HG03108 (cell line): ENCODE measurements around the gene POLH.
A peak's percentile ranks its signal among the peaks of the same experiment; 100 is the strongest.
"Not testable (repeated sequence)": the region's sequence is repeated elsewhere in the genome, so short reads cannot be mapped to it uniquely, and the experiment has no call there.

Source experiments
- ATAC-seq: cut with Tn5 transposase; IDR thresholded peaks from one replicate; pipeline ENCODE4 v1.9.1; 2021; ENCODE audit warnings: moderate library complexity; ENCODE audit not compliant: unreplicated experiment

The POLH gene

GRCh38 chr6:43629505-43630300 lies 53.7 kb downstream of the POLH start:
- peak; percentile 63 for ATAC-seq

- ATAC-seq, result no peak
Measured at GRCh38 chr6:43630980-43631619, 55.1 kb downstream of the POLH start.

- not testable (repeated sequence) for ATAC-seq
Measured at GRCh38 chr6:43633002-43633401, 57.0 kb downstream of the POLH start.

- ATAC-seq, result no peak
Measured at GRCh38 chr6:43634702-43635303, 58.8 kb downstream of the POLH start.

GRCh38 chr6:43635387-43636307 lies 59.7 kb downstream of the POLH start, which contains the start of gene MAD2L1BP:
Gene MAD2L1BP, plus strand, starts transcription at chr6:43635840. Its CDS starts 36 bp downstream, at chr6:43635876.
- ATAC-seq, result peak; percentile 83

DNA sequence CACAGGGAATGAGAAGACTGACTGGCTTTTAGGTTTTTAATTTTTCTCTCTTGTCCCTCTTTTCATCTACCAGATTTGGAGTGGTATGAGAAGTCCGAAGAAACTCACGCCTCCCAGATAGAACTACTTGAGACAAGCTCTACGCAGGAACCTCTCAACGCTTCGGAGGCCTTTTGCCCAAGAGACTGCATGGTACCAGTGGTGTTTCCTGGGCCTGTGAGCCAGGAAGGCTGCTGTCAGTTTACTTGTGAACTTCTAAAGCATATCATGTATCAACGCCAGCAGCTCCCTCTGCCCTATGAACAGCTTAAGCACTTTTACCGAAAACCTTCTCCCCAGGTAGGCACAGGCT lies 60.3 kb downstream of the POLH start:
- ATAC-seq, result peak; percentile 11

DNA sequence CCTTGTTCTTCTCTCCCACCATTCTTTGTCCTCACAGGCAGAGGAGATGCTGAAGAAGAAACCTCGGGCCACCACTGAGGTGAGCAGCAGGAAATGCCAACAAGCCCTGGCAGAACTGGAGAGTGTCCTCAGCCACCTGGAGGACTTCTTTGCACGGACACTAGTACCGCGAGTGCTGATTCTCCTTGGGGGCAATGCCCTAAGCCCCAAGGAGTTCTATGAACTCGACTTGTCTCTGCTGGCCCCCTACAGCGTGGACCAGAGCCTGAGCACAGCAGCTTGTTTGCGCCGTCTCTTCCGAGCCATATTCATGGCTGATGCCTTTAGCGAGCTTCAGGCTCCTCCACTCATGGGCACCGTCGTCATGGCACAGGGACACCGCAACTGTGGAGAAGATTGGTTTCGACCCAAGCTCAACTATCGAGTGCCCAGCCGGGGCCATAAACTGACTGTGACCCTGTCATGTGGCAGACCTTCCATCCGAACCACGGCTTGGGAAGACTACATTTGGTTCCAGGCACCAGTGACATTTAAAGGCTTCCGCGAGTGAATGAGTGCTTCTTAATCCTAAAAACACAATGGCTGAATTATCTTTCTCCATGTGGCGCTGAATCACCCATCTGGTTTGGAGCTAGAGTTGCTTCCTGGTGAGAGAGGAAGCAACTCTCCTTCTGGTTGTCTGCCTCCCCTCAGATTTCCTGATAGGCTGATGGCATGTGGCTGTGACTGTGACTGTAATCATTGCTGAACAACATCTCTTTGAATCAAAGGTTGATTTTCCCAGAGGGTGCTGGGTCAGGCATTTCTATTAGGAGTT lies 64.2 kb downstream of the POLH start:
- ATAC-seq, result no peak

DNA sequence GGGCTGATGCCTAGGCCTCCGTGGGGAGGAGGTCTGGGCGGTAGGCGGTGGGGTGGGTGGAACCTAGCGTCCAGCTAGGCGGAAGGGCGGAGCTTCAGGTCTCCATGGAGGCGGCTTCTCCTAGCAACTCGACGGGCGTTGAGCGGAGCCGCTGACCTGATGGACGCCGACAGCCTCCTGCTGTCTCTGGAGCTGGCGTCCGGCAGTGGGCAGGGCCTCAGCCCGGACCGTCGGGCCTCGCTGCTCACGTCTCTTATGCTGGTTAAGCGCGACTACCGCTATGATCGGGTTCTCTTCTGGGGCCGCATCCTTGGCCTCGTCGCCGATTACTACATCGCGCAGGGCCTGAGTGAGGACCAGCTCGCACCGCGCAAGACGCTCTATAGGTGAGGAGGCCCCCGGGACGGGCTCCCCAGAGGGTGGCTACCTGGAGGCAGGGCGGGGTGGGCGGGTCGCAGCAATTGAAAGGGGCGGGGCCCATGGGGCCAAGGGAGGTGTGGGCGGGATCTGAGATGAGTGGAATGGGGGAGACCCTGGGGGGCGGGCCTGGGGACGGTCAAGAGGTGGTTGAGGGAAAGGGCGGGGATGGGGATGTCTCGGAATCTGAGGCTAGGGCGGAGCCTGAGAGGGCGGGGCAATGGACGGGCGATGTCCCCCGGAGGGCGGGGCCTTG lies 69.1 kb downstream of the POLH start, which contains the start of gene RSPH9:
RSPH9 (plus strand) TSS at position 97 of the 673 bp plus-strand sequence; CDS start at position 160, 63 bp downstream.
- peak; percentile 53 for ATAC-seq

- no peak for ATAC-seq
Measured at GRCh38 chr6:43645613-43645964, 69.6 kb downstream of the POLH start.

DNA sequence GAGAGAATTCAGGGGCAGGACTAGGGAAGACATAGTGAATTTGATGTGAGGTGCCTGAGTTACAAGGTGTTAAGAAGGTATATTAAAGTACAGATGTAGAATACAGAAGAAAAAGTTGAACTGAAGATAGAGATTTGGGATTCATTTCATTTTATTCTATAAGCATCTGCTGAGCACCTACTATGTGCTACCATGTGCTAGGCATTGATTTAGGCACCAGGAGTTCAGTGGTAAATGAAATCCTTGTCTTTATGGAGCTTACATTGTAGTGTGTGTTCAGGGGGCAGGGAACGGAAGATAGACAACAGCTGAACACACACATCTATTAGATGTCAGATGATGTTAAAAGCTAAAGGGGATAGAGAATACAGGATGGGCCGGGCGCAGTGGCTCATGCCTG lies 71.6 kb downstream of the POLH start:
- ATAC-seq, result no peak

- ATAC-seq, result no peak
Measured at GRCh38 chr6:43648248-43648647, 72.3 kb downstream of the POLH start.

DNA sequence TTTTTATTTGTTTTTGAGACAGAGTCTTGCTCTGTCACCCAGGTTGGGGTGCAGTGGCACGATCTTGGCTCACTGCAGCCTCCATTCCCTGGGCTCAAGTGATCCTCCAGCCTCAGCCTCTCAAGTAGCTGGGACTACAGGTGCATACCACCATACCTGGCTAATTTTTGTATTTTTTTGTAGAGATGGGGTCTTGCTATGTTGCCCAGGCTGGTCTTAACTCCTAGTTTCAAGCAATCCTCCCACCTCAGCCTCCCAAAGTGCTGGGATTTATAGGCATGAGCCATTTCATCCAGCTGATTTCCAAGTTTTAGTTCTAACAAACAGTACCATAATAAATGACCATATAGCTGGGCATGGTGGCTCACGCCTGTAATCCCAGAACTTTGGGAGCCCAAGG lies 76.8 kb downstream of the POLH start:
- not testable (repeated sequence) for ATAC-seq

DNA sequence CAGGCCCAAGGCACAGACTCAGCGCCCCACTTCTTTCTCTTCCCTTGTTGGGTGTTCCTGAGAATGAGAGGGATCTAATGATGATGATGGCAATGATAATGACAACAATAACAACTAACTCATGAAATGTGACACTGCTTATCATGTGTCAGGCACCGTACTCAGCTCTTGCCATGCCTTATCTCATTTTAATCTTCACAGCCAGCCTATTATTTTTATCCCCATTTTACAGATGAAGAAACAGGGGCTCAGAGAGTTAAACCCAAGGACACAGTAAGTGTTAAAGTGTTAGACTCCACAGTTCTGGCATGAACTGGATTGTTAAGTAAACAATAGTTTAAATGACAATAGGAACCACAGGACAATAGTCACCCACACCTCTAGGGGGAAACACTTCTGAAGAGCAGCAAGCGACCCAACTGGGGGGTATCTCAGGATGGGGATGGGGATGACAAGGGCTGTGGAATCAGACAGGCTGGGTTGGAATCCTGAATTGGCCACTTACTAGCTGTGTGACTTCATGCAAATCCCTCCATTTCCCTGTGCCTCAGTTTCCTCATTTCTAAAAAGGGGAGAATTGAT lies 81.3 kb downstream of the POLH start:
- no peak for ATAC-seq

- ATAC-seq, result no peak
Measured at GRCh38 chr6:43658161-43658560, 82.2 kb downstream of the POLH start.

- not testable (repeated sequence) for ATAC-seq
Measured at GRCh38 chr6:43662948-43663347, 87.0 kb downstream of the POLH start.
